ENCODE data around the gene FBXW7.

FBXW7 gene

DNA sequence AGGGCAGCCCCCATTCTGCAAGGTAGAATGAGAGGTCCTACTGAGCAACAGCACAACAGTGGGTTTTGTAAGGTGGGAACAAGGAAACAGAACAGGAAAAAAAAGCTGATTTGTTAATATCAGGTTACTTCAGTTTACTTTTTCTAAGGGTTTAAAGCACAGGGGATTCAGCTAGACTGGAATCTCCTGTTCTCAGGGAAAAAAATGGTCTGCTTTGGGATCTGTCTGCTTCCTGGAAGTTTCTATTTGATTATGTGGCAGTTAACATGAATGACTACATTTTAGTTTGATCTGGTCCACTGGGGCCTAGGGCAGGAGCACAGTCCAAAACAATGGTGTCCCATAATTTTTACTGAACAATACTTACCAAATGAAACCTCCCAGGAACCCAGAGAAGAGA, 104.6 kb downstream of the FBXW7 start:
- no peak for DNase-seq (ENCODE audit: low read depth in 4 of 4, low spot score in 1 of 4)

DNA sequence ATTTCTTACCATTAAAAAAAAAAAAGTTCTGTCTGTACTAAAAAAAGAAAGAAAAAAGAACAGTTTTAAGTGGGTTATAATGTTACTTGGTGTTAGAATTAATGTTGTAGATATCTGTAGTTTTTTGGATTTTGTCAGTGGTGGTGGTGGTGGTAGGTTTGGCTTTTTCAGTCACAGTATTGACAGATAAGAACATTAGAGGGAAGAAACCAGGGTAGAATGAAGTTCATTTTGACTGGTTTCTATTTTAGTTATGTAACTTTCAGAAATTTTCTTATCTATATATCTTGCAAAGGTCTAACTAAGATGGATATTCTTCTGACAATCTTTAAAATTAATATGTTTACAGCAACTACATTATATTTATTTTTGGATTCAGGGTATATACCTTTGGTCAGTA, 105.4 kb downstream of the FBXW7 start:
- no peak for DNase-seq (ENCODE audit: low read depth in 4 of 4, low spot score in 1 of 4)

DNA sequence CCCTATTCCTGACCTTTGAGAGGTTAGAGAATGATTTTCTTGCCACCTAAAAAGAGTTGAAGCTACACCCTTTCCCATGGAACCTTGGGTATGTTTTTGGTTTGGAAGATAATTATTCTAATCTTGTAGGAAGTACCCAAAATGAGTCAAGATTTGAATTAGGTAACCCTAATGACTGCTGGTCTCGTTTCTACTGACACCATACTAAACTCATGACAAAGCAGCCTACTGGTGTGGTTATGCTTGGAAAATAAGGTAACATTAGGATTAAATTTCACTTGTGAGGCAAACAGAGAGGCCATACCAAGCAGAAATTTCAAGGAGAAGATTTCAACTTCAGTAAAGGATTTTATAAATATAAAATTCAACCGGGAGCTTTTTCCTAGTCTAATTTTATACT, 107.9 kb downstream of the FBXW7 start:
- DNase-seq (ENCODE audit: low read depth in 4 of 4, low spot score in 1 of 4): no peak

DNA sequence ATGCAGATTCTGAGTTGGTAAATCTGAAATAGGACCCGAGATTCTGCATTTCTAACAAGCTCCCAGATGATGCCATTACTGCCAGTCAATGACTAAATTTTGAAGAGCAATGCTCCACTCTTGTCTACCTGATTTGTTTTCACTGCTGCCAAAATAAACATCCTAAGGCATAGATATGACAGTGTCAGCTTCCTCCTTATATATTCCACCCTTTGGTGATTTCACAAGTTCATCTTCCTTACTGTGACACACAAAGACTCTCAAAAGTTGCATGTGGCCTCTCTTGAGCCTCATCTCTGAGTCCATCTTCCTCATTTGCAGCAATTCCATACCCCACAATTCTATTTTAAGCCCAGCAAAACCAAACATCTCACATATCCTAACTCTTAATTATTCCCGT, 110.9 kb downstream of the FBXW7 start:
- no peak for DNase-seq (ENCODE audit: low read depth in 4 of 4, low spot score in 1 of 4)

DNA sequence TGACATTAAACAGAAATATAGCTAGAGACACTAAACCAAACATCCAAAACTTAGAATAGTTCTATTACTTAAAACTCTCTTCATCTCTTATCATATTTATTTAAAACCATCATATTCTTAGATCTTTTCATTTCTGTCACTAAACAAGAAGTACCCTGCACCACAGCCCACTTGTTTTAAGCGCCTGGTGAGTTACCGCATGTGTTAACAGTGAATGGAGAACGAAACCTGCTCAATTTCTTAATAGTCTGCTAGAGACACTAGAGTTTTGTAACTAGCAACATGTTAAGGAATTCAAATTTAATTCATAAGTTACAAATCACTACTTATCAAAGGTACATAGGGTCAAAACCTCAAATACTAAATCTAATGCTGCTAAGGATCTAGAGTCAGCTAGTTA, 111.5 kb downstream of the FBXW7 start:
- DNase-seq (ENCODE audit: low read depth in 4 of 4, low spot score in 1 of 4): no peak

DNA sequence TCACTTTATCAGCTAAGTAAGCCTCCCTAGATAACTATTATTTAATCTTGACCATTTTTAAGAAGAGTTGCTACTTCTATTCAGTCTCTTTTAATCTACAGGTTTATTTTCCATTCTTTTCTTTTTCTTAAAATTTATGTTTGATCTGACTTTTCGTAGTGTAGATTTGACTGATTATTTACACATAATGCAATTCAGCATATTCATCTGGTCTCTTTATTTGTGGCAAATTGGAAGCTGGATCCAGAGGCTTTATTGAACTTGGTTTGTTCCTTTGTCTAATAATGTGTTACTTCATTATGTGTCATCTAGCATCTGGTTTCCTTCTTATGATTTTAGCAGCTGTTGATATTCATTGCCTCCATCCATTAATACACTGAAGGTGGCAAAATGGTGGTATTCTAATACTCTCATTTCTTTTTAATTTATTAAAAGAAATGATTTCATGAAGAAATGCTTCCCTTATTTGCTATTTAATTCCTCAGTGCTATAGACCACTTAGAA, 113.0 kb downstream of the FBXW7 start:
- no peak for DNase-seq (ENCODE audit: low read depth in 4 of 4, low spot score in 1 of 4)

DNA sequence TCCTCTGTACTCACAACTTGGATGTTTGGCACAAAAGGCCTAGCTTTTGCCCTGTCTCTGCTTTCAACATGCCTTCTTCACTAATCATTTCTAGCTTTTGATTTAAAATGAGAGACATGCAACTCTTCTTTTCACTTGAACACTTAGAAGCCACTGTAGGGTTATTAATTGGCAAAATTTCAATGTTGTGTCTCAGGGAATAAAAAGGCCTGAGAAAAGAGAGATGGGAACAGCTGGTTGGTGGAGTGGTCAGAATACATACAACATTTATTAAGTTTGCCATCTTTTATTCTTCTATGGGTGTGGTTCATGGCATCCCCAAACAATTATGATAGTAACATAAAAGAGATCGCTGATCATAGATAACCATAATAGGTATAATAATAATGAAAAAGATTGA, 114.3 kb downstream of the FBXW7 start:
- no peak for DNase-seq (ENCODE audit: low read depth in 4 of 4, low spot score in 1 of 4)

DNA sequence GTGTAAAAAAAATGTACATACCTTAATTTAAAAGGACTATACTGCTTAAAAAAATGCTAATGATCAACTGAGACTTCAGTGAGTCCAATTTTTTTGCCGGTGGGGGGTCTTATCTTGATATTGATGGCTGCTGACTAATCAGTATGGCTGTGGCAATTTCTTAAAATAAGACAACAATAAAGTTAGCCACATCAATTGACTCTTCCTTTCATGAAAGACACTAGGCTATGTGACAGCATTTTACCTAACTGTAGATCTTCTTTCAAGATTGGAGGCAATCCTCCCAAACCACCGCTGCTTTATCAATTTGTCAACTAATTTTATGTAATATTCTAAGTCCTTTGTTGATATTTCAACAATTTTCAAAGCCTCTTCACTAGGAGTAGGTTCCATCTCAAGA, 116.1 kb downstream of the FBXW7 start:
- no peak for DNase-seq (ENCODE audit: low read depth in 4 of 4, low spot score in 1 of 4)

DNA sequence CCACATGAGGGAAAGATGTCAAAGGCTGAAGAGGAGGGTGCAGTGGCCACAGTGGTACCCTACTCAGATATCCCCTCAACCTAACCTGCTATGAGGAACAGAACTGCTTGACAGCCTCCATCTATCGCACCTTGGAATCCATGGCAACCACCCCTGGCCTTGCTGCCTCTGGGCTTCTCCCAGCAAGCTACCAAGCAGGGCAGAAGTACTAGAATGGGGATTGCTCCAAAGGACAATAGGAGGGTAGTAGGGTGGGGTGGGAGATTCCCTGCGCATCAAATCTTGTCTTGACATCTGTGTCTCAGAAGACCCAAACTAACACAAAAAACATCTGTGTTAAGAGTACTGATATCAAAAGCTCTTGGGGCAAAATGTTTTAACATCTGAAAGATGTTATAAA, 118.2 kb downstream of the FBXW7 start:
- DNase-seq (ENCODE audit: low read depth in 4 of 4, low spot score in 1 of 4): no peak

DNA sequence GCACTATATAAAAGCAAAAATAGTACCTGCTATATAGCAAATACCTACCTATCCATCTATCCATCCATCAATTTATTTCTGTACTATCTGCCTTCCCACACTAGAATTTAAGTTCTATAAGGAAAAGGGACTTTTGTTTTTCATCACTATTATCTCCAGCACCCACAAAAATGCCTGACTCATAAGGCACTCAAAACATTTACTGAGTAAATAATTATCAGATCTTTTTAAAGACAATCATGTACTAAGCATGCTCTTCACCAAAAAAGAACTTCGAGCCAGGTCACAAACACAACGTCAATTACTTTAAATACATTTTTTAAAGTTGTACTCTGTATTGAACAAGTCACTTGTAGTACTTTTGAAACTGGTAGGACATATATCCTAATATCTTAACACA, 119.9 kb downstream of the FBXW7 start:
- DNase-seq (ENCODE audit: low read depth in 4 of 4, low spot score in 1 of 4): no peak

DNA sequence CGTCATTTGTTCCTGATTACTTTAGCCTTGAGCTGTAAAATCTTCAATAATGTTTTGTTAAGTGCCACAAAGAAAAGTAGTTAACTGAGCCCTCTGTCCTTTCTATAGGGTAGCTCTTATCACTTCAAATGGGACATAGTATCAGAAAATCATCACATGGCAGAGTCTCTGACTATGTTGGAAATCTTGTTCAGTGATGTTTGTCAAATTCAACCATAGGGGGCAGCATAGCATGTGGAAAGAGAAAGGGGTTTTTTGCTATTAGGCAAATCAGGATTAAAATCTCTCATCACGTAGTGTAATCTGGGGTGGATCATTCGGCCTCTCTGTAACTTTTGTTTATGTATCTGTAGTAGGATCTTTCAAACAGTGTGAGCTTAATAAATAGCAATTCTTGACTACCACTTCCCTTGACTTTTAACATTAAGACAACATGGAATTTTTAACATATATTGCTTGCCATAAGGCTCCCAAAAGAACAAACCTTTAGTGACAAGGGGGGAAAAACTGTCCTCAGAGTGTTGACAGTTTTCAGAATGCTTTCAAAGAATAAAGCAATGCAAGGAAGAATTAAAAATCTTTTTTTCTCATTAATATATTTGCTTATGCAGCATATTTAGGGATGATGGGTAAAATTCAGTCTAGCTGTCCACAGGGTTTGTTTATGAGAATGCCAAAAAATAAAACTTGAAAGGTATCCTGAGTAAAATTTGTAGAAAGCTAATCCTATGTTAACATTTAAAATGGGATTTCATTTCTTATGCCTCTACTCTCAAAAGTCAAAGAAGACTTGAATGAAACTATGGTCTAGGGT, 127.2 kb downstream of the FBXW7 start:
- DNase-seq (ENCODE audit: low read depth in 4 of 4, low spot score in 1 of 4): no peak

DNA sequence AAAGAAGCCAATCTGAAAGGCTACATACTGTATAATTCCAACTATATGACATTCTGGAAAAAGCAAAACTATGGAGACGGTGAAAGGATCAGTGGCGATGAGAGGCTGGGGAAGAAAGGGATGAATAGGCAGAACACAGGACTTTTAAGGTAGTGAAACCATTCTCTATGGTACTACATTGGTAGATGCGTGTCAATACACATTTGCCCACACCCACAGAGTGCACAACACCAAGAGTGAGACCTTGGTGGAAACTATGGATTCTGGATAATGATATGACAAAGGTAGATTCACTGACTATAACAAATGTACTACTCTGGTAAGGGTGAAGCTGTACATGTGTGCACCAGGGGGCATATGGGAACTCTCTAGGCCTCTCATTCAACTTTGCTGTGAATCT, 134.5 kb downstream of the FBXW7 start:
- DNase-seq (ENCODE audit: low read depth in 4 of 4, low spot score in 1 of 4): no peak

DNA sequence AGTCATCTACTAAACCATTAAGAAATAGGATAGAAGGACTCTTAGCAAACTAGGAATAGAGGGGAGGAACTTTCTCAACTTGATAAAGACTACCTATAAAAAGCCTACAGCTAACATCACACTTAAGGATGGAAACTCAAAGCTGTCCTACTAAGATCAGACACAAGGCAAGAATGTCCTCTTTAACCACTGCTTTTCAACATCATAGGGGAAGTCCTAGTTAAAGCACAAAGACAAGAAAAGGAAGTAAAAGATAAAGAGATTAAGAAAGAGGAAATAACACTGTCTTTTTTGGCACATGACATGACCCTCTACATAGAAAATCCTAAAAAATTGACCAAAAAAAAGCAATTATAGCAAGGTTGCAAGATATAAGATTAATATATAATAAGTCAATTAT, 136.6 kb downstream of the FBXW7 start:
- DNase-seq (ENCODE audit: low read depth in 4 of 4, low spot score in 1 of 4): no peak

DNA sequence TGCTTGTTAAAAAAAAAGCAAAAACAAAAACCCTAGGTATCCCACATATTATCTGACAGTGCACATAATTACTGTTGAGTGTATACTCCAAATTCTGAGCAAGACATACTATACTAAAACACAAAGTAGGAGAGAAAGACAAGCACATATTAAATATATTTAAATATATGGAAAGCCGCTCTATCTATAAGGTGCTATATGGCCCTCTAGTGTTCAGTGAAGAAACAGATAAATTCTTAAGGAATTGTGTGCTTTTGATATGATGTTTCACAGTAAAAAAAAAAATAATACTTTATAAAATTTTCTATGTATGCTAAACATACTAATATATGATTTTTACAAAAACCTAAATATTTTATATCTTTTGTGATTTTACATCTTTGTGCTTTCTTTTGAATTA, 137.8 kb downstream of the FBXW7 start:
- DNase-seq (ENCODE audit: low read depth in 4 of 4, low spot score in 1 of 4): no peak

DNA sequence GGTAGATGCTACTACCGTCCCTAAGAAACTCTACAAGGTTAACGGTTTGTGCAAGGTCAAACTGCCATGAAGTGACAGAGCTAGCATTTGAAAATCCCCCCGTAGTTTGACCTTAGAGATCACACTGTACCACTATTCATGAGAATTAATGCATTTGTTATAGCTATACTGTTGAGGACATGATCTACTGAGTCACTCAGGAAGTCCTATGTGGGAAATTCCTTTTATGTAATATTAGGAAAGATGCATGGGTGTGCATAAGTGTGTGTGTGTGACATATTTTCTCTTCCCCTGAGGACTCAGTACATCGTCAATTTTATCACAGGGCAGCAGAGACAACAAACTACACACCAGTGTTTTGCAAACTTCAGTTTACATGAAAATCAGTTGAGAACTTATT, 141.1 kb downstream of the FBXW7 start:
- DNase-seq (ENCODE audit: low read depth in 4 of 4, low spot score in 1 of 4): no peak

DNA sequence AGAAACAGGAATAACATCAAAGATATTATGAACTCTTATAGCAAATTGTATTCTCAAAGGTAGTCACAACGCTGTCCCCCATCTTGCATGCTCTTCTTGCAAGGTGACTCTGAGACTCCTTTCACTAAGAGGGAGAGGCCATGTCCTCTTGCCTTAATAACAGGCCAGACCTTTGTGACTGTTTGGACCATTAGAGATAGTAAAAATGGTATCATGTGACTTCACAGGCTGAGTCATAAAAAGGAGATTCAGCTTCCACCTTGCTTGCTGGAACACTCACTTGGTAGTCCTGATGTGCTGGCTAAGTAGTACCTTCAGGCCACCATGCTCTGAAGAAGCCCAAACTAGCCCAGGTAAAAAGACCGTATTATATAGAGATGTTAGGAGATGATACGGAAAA, 143.8 kb downstream of the FBXW7 start:
- no peak for DNase-seq (ENCODE audit: low read depth in 4 of 4, low spot score in 1 of 4)

DNA sequence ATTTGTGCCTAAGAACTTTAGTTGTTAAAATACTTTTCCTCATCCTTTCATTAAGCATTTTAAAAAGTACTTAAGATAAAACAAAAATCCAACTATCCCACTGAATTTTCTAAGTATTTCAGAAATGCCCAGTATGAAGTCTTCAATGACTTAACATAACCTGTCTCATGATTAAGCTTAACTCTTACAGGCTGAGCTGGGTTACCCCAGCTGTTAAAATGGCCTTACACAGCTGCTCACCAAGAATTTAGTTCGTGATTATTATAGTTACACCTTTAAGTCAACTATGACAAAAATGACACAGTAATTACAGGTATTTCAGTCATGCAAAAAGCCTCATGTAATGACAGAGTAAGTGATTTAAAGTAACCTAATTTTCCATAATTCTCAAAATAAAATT, 145.7 kb downstream of the FBXW7 start:
- no peak for DNase-seq (ENCODE audit: low read depth in 4 of 4, low spot score in 1 of 4)

DNA sequence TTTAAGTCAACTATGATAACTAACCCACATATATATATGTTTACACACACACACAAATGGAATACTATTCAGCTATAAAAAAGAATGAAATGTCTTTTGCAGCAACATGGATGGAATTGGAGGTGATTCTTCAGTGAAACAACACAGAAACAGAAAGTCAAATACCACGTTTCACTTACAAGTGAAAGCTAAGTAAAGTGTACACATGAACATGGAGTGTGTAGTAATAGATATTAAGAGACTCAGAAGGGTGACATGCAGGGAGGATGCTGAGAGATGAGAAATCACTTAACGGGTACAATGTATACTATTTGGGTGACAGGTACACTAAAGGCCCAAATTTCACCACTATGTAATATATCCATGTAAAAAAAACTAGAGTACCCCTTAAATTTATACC, 146.5 kb downstream of the FBXW7 start:
- no peak for DNase-seq (ENCODE audit: low read depth in 4 of 4, low spot score in 1 of 4)

DNA sequence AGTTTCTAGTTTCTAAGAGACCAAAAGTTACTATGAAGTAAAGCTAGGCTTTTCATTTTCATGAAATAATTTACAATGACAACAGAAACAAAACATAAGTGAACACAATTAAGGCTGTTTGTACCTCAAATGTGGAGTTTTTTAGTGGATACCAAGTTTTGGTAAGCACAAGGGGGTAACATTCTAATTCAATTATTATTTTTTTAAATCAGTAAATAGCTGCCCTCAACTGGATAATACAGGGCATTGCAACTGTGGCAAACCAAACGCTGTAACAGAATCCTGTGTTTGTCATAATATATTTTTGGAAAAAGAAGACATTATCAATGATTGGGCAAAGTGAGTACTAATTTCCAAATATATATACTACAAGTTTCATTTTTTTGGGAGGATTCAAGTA, 150.3 kb downstream of the FBXW7 start:
- no peak for DNase-seq (ENCODE audit: low read depth in 4 of 4, low spot score in 1 of 4)

DNA sequence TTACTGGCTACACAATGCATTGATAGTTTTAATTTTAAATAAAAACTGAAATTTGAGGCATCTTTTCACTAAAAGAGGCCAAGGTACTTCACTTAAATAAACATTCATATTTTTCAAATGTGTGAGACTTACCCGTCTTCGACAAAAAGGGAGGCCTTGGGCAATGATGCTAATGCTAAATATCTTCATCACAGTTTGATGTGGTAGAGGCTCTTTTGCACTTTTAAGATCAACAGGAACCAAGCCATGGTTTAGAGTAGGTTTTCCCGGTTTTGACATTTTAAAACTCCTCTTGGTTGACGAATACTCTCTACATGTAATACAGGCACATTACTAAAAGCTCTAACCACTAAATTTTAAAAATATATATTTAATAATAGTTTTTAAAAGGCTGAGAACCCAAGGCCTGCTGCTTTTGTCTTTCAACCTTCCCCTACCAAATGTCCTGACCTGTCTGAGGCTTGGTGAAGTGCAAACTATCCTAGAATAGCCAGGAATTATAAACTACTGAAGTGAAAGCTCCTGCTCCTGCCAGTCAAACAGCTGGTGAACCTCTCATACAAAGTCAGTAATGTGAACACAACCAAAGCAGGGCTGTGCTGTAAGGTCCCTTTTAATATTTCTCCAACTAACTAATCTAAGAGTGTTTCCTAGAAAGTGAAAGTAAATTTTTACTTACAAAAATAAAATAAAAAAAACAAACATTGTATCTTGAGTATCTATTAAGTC, 153.7 kb downstream of the FBXW7 start:
- no peak for DNase-seq (ENCODE audit: low read depth in 4 of 4, low spot score in 1 of 4)

DNA sequence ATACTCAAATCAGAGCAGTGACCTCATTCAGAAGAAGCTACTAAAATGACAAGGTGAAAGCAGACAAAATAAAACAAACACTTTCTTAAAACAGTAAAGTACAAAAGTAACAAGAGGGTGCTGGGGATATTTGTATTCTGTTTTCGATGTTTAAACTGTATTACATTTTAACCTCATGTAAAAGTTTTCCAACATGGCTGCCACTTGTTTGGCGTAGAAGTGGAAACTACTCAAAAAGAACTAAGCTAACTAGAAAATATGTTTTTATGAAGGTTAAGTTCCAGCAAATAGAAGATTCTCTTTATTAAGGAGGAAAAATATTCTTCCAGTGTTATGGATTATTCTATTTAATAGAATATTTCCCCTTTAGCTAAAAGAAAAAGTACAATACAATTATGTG, 155.0 kb downstream of the FBXW7 start:
- no peak for DNase-seq (ENCODE audit: low read depth in 4 of 4, low spot score in 1 of 4)

DNA sequence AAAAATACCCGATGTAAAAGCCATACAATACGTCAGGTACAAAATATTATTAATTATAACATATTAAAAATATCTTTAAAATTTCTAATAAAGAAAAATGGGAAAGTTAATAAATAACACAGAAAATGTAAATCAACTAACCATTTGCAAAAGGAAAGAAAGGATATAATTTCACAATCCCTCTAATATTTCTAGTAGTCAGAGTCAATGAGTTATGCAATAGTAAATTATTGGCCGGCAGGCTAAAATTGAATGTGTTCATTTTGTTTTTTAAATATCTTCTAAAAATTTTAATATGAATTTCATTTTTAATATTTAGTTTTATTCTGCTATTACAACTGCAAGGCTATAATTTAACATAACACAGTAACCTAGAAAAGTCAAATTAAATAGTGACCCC, 155.7 kb downstream of the FBXW7 start:
- no peak for DNase-seq (ENCODE audit: low read depth in 4 of 4, low spot score in 1 of 4)

Measured in stimulated activated CD4-positive, alpha-beta T cell treated with anti-CD3 and anti-CD28 coated beads, Interleukin-1b, Interleukin-23, amount 100 ng/mL, for 24 hours (primary cell).